Measurements from ENCODE around the gene TGFBR3. TPM values are rescaled to one million over a fixed set of nuclear protein-coding genes. Genes with fewer than 3 reads are reported as not detected.

TGFBR3 gene
- total and polyA plus RNA-seq, 2 of the 8 experiments (the other 6 are each of a cell fraction or from before 2014, with no cell fraction given) = 2.0 to 6.1 TPM

DNA sequence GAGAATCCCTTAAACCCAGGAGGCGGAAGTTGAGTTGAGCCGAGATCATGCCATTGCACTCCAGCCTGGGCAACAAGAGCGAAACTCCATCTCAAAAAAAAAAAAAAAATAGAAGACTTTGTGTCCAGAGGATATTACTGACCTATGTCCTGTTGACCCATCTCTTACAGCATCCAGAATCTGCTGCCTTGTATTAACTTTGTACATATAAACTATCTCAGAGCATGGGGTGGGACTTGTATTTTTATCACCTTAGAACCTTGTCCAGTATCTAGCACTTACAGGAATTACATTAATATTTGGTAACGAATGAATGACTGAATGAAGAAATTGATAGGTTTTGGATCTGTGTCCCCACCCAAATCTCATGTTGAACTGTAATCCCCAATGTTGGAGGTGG, 117.8 kb downstream of the TGFBR3 start:
- H3K14ac ChIP-seq (ENCODE audit: insufficient read length) = no peak overlapping the region
- no peak for FAIRE-seq
- H3K4me1 ChIP-seq (replicated peaks in 1 of 4; ENCODE audit: control insufficient read depth in 3 of 4, insufficient read depth in 4 of 4, low read length in 3 of 4) = peaks cover 0 to 3% (median 0%) of the 10 kb centered on the region in 4 experiments; a peak in 2 of 7 replicates
- ChIA-PET POLR2A (ENCODE audit: partially characterized antibody) (no interaction called here), CTCF (ENCODE audit: partially characterized antibody) (no interaction called here)
- no peaks in the 10 kb centered on the region for H3K27me3 ChIP-seq (replicated peaks in 1 of 4; ENCODE audit: control insufficient read depth in 3 of 4, extremely low read depth in 1 of 4, insufficient read depth in 3 of 4, low read length in 3 of 4)
- no peak overlapping the region for H2BK5ac ChIP-seq (ENCODE audit: low read depth, low read length)
- H3K23ac ChIP-seq (ENCODE audit: insufficient read length) = no peak overlapping the region
- H3K18ac ChIP-seq (ENCODE audit: extremely low read depth, low read length) = no peak overlapping the region
- no peak overlapping the region for H2AFZ ChIP-seq (ENCODE audit: low read length)
- no peak overlapping the region for H4K5ac ChIP-seq (ENCODE audit: insufficient read length, low read depth, low read length)
- no peaks in the 10 kb centered on the region for H3K79me1 ChIP-seq (ENCODE audit: low read depth, low read length)
- no peaks in the 10 kb centered on the region for H3K9me3 ChIP-seq (ENCODE audit: insufficient read depth in 2 of 2, low read depth in 1 of 2, low read length in 1 of 2)
- no peaks in the 10 kb centered on the region for H4K20me1 ChIP-seq (replicated peaks in 1 of 2; ENCODE audit: control insufficient read depth in 1 of 2, insufficient read depth in 2 of 2, low read length in 2 of 2)
- no peak overlapping the region for H3K27ac ChIP-seq (ENCODE audit: low read depth, low read length)
- H3K23me2 ChIP-seq (ENCODE audit: low read depth, low read length) = no peaks in the 10 kb centered on the region
- no peak overlapping the region for H3K4me2 ChIP-seq (ENCODE audit: insufficient read depth in 1 of 2, low read depth in 2 of 2, low read length in 2 of 2)
- no peak for DNase-seq (ENCODE audit: low read depth in 1 of 2, low spot score in 2 of 2)
- H3K36me3 ChIP-seq (ENCODE audit: control insufficient read depth in 2 of 4, insufficient read depth in 4 of 4, low read length in 3 of 4) = no peaks in the 10 kb centered on the region
- no peak overlapping the region for H2AK5ac ChIP-seq (ENCODE audit: low read depth, low read length)
- 95% methylated on average over 4 of the region's 4 CpGs; no CpG with 5 or more reads in 1 of the 2 experiments for WGBS, 2 experiments (ENCODE audit: extremely low coverage in 1 of 2, insufficient coverage in 1 of 2, insufficient read length in 1 of 2, insufficient replicate concordance in 2 of 2, low coverage in 1 of 2, low lambda C conversion rate in 2 of 2, missing lambda C conversion rate in 1 of 2)
- H4K91ac ChIP-seq (replicated peaks; ENCODE audit: insufficient read length, low read length) = no peak overlapping the region
- H3K56ac ChIP-seq (replicated peaks; ENCODE audit: insufficient read length, low read depth, low read length) = no peak overlapping the region
- H2BK120ac ChIP-seq (replicated peaks; ENCODE audit: low read depth, low read length) = no peak overlapping the region
- no peak overlapping the region for H3K4ac ChIP-seq (replicated peaks; ENCODE audit: insufficient read length, low read depth, low read length)
- H2BK12ac ChIP-seq (ENCODE audit: low read depth, low read length) = no peak overlapping the region
- TF ChIP-seq FOSL1 (IDR thresholded peaks at IDR 0.05; ENCODE audit: insufficient read depth, low read depth, low read length) (no peak), TCF12 (IDR thresholded peaks at IDR 0.05; ENCODE audit: low read depth, low read length) (no peak), CEBPB (IDR thresholded peaks at IDR 0.05; ENCODE audit: low read depth, low read length) (no peak), POLR2AphosphoS5 (IDR thresholded peaks at IDR 0.05; ENCODE audit: low read depth, low read length) (no peak), KDM1A (IDR thresholded peaks at IDR 0.05; ENCODE audit: borderline replicate concordance, low read length) (no peak), EGR1 (IDR thresholded peaks at IDR 0.05; ENCODE audit: borderline replicate concordance, low read depth, low read length) (no peak)
- TF ChIP-seq, protein P1, sequence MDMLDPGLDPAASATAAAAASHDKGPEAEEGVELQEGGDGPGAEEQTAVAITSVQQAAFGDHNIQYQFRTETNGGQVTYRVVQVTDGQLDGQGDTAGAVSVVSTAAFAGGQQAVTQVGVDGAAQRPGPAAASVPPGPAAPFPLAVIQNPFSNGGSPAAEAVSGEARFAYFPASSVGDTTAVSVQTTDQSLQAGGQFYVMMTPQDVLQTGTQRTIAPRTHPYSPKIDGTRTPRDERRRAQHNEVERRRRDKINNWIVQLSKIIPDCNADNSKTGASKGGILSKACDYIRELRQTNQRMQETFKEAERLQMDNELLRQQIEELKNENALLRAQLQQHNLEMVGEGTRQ (IDR thresholded peaks at IDR 0.05; ENCODE audit: low read length) = no peak
- no peak overlapping the region for H2BK15ac ChIP-seq (ENCODE audit: low read length)
- no peak overlapping the region for H3K4me3 ChIP-seq (ENCODE audit: extremely low read depth in 1 of 4, insufficient read depth in 2 of 4, low read depth in 3 of 4, low read length in 4 of 4)
- H2BK20ac ChIP-seq (ENCODE audit: low read length) = no peak overlapping the region
- H3K79me2 ChIP-seq (ENCODE audit: control insufficient read depth in 1 of 2, insufficient read depth in 2 of 2, low read length in 2 of 2) = no peaks in the 10 kb centered on the region
- no peak overlapping the region for H4K8ac ChIP-seq (ENCODE audit: extremely low read depth, insufficient read depth, low read length)
- H3K9ac ChIP-seq (replicated peaks in 1 of 4; ENCODE audit: extremely low read depth in 1 of 4, low read depth in 3 of 4, low read length in 3 of 4) = no peak overlapping the region

Measured in H1 (cell line).